ENCODE data around the gene CD9. TPM values are rescaled to one million over a fixed set of nuclear protein-coding genes. Genes with fewer than 3 reads are reported as not detected.
"Not testable (repeated sequence)": the region's sequence is repeated elsewhere in the genome, so short reads cannot be mapped to it uniquely, and the experiment has no call there.

CD9 gene
- total RNA-seq, 3 donors from 2014 or later: 91.1 to 436 (median 243) TPM

DNA sequence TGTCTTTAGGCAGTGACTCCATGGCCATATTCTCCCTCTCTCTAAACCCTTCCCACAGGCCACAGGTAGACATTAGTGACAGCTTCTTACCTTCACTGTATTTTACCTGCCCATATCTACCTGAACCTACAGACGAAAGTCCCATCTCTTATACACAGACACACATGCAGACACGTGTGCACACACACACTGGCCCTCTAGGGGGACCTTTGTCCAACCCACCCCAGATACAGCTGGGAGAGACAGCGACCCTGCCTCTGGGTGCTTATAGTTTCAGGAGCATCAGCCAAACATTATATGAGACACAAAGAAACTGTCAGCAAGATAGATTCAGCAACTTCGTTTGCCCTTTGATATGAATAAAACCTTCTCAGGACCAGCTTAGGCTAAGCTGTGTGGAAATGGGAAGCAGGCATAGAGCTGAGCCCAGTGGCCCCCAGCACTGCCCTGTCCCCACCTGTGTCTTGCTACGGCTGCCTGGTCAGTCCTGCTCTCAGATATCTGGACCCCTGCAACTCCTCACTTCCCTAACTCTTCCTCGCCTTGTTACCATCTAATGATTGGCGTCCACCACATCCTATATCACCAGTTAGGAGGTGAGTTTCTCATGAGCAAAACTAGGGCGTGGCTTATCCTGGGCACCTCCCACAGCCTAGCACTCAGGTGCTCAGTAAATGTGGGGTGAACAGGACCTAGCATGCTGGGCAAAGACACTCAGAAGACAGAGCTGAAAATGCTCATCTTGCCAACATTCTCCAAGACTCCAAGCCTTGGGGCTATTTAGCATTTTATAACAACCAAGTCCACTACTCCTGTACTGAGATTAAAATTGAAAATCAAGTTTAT is 12.0 kb upstream of the CD9 start:
- Histone ChIP-seq H3K4me1 (peaks cover 0 to under 1% of the 10 kb centered on the region in 2 donors), H3K36me3 (no peaks in the 10 kb centered on the region), H3K27ac (no peak overlapping the region), H3K27me3 (no peaks in the 10 kb centered on the region), H3K4me3 (no peak overlapping the region), H3K9me3 (no peaks in the 10 kb centered on the region)
- DNase-seq (ENCODE audit: low spot score in 2 of 2): no peak
- TF ChIP-seq, protein P1, sequence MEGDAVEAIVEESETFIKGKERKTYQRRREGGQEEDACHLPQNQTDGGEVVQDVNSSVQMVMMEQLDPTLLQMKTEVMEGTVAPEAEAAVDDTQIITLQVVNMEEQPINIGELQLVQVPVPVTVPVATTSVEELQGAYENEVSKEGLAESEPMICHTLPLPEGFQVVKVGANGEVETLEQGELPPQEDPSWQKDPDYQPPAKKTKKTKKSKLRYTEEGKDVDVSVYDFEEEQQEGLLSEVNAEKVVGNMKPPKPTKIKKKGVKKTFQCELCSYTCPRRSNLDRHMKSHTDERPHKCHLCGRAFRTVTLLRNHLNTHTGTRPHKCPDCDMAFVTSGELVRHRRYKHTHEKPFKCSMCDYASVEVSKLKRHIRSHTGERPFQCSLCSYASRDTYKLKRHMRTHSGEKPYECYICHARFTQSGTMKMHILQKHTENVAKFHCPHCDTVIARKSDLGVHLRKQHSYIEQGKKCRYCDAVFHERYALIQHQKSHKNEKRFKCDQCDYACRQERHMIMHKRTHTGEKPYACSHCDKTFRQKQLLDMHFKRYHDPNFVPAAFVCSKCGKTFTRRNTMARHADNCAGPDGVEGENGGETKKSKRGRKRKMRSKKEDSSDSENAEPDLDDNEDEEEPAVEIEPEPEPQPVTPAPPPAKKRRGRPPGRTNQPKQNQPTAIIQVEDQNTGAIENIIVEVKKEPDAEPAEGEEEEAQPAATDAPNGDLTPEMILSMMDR (IDR thresholded peaks at IDR 0.05): no peak
- TF ChIP-seq POLR2AphosphoS5 (IDR thresholded peaks at IDR 0.05) (no peak), POLR2A (IDR thresholded peaks at IDR 0.05) (no peak)
- intact Hi-C loops (cut with DNase I; ENCODE audit: low total_unique reads): no loop called here

DNA sequence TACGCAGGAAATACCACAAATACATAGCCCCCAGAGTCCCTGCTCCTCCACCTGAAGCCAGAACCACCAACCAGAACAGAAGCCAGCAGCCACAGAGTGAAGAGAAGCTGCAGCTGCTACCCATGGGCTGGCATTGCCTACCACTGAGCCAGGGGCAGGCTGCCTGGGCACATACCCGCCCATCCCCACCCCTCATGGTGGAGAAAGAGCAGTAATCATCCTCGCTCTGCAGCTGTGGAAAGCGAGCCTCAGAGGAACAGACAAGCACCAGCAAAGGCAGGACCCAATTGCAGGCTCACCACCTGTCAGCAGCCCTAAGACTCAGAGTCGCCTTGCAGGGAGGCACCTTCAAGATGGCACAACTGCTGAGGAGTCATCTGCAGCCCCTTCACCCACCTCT is 11.2 kb upstream of the CD9 start:
- TF ChIP-seq POLR2AphosphoS5 (IDR thresholded peaks at IDR 0.05) (no peak), POLR2A (IDR thresholded peaks at IDR 0.05) (no peak)
- TF ChIP-seq, protein P1 (IDR thresholded peaks at IDR 0.05): no peak
- H3K27ac ChIP-seq: no peak overlapping the region
- H3K9me3 ChIP-seq: no peaks in the 10 kb centered on the region
- no peaks in the 10 kb centered on the region for H3K36me3 ChIP-seq
- no peaks in the 10 kb centered on the region for H3K4me1 ChIP-seq
- DNase-seq (ENCODE audit: low spot score in 2 of 2): no peak
- H3K27me3 ChIP-seq: no peaks in the 10 kb centered on the region
- intact Hi-C loops (cut with DNase I; ENCODE audit: low total_unique reads): no loop called here
- H3K4me3 ChIP-seq: no peak overlapping the region

DNA sequence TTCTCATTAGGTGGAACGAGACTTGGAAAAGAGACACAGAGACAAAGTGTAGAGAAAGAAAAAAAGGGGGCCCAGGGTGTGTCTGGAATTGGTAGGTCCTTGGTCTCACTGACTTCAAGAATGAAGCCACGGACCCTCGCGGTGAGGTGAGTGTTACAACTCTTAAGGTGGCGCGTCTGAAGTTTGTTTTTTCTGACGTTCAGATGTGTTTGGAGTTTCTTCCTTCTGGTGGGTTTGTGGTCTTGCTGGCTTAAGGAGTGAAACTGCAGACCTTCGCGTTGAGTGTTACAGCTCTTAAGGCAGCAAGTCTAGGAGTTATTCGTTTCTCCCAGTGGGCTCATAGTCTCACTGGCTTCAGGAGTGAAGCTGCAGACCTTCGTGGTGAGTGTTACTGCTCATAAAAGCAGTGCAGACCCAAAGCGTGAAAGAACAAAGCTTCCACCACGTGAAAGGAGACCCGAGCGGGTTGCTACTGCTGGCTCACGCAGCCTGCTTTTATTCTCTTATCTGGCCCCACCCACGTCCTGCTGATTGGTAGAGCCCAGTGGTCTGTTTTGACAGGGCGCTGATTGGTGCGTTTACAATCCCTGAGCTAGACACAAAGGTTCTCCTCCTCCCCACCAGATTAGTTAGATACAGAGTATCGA is 10.1 kb upstream of the CD9 start:
- not testable (repeated sequence) for H3K4me3 ChIP-seq; H3K27ac ChIP-seq; H3K9me3 ChIP-seq; DNase-seq (ENCODE audit: low spot score in 2 of 2); H3K4me1 ChIP-seq; H3K27me3 ChIP-seq; H3K36me3 ChIP-seq
- intact Hi-C loops (cut with DNase I; ENCODE audit: low total_unique reads): loop anchor here (5.0 kb wide), 1 partner anchor 92 kb away; no protein-coding TSS in a partner anchor

DNA sequence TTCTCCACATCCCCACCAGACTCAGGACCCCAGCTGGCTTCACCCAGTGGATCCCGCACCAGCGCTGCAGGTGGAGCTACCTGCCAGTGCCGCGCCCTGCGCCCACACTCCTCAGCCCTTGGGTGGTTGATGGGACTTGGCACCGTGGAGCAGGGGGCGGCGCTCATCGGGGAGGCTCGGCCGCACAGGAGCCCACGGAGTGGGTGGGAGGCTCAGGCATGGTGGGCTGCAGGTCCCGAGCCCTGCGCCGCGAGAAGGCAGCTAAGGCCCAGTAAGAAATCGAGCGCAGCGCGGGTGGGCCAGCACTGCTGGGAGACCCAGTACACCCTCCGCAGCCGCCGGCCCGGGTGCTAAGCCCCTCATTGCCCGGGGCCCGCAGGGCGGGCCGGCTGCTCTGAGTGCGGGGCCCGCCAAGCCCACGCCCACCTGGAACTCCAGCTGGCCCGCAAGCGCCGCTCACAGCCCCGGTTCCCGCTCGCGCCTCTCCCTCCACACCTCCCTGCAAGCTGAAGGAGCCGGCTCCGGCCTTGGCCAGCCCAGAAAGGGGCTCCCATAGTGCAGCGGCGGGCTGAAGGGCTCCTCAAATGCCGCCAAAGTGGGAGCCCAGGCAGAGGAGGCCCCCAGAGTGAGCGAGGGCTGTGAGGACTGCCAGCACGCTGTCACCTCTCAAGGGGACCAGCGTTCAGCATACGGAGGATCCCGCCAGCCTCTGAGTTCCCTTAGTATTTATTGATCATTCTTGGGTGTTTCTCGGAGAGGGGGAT is 9.3 kb upstream of the CD9 start:
- not testable (repeated sequence) for H3K4me3 ChIP-seq; H3K36me3 ChIP-seq; H3K27me3 ChIP-seq; H3K9me3 ChIP-seq; H3K4me1 ChIP-seq; H3K27ac ChIP-seq; DNase-seq (ENCODE audit: low spot score in 2 of 2)
- intact Hi-C loops (cut with DNase I; ENCODE audit: low total_unique reads): loop anchor here (5.0 kb wide), 1 partner anchor 91 kb away; no protein-coding TSS in a partner anchor

DNA sequence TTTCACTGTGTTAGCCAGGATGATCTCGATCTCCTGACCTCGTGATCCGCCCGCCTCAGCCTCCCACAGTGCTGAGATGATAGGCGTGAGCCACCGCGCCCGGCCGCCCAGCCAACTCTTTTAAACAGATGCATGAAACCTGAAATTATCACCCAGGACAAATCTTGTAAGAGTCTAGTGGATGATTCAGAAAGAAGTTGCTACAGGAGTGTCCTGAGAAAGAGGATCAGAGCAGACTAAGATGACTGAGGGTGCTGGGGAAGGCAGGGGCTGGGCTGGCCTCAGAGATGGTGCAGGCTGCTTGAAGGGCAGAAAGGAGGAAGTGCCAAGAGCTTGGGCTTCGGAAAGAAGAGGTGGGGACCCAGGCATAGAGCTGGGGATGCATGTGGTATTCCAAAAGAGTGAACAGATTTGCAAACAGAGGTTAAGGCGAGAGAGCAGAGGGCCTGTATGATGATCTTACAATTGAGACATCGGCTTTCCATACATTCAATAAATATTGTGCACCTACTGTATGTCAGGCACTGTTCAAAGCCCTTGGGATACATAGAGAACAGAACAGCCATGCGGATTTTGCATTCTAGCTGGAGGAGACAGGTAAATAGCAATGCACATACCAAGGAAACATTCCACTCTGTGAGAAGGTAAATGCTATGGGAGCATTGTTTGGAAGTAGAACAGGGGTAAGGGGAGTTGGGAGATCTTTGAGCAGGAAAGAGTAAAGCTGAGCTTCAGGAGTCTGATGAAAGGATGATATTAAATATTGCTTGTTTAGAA is 7.4 kb upstream of the CD9 start:
- Histone ChIP-seq H3K36me3 (no peaks in the 10 kb centered on the region), H3K27me3 (no peaks in the 10 kb centered on the region), H3K27ac (no peak overlapping the region), H3K4me1 (no peaks in the 10 kb centered on the region), H3K4me3 (no peak overlapping the region), H3K9me3 (no peaks in the 10 kb centered on the region)
- no peak for DNase-seq (ENCODE audit: low spot score in 2 of 2)
- intact Hi-C loops (cut with DNase I; ENCODE audit: low total_unique reads): loop anchor here (5.0 kb wide), 1 partner anchor 90 kb away; no protein-coding TSS in a partner anchor
- no peak for TF ChIP-seq POLR2AphosphoS5 (IDR thresholded peaks at IDR 0.05)
- TF ChIP-seq, protein P1 (IDR thresholded peaks at IDR 0.05): no peak
- TF ChIP-seq POLR2A (IDR thresholded peaks at IDR 0.05): no peak

Measured in breast epithelium (tissue), 4 donors.